Endothelial cell of umbilical vein (primary cell): ENCODE measurements around the gene NXT1. TPM values are rescaled to one million over a fixed set of nuclear protein-coding genes. Genes with fewer than 3 reads are reported as not detected.

Source experiments
- BruUV-seq: library from RNA; stranded (reverse); fragments of 400-500 nt; replicated peaks from 2 replicates; lab custom pipeline; 2021; lab: Mats Ljungman, UMichigan
- CTCF ChIA-PET: fragments of 300-600, 350-600 bp; sonication (Branson Sonifier 250); formaldehyde crosslinking; loops from one replicate; lab custom pipeline; 2021; ENCODE audit warnings: antibody characterized with exemption, inconsistent platforms; lab: Charles Lee
- POLR2A ChIA-PET: fragments of 300-600, 350-600 bp; sonication (Branson Sonifier 250); formaldehyde crosslinking; loops from one replicate; lab custom pipeline; 2021; ENCODE audit warnings: antibody characterized with exemption, inconsistent platforms; lab: Charles Lee
- DNase-seq: peaks from one replicate; pipeline ENCODE4 v3.0.0-alpha.2; 2011; ENCODE audit warnings: low read depth, low spot score
- FAIRE-seq: peaks from 2 replicates; lab custom pipeline; 2011; peaks lifted over from hg19 to GRCh38; lab: Jason Lieb, UNC
- H2AFZ ChIP-seq: 2 replicates; pipeline ENCODE4 v1.6.0; 2012; ENCODE audit warnings: low read depth, low read length, control low read depth, inconsistent platforms
- H3K27ac ChIP-seq: 2 replicates; pipeline ENCODE4 v1.5.1; 2011; ENCODE audit warnings: low read depth, mild to moderate bottlenecking, control low read depth, low read length, moderate library complexity; ENCODE audit not compliant: insufficient read depth
- H3K27me3 ChIP-seq, 2 experiments: 2 replicates each; pipeline versions ENCODE4 v1.6.0 to v1.6.1; 2011; ENCODE audit warnings: low read length in 2 of 2, mixed read lengths in 1 of 2; ENCODE audit not compliant: control insufficient read depth in 2 of 2, insufficient read depth in 2 of 2
- H3K36me3 ChIP-seq, 2 experiments: 2 replicates in 1 of 2; 3 replicates in 1 of 2; pipeline ENCODE4 v1.5.1; 2011; ENCODE audit warnings: low read length in 2 of 2, mild to moderate bottlenecking in 1 of 2, moderate library complexity in 1 of 2; ENCODE audit not compliant: control insufficient read depth in 2 of 2, insufficient read depth in 2 of 2; ENCODE audit errors: extremely low read depth in 1 of 2
- H3K4me1 ChIP-seq: 3 replicates; pipeline ENCODE4 v1.5.1; 2011; ENCODE audit warnings: mild to moderate bottlenecking, low read length; ENCODE audit not compliant: control insufficient read depth, insufficient read depth; ENCODE audit errors: extremely low read depth
- H3K4me2 ChIP-seq: 2 replicates; pipeline ENCODE4 v1.6.1; 2011; ENCODE audit warnings: low read length, control low read depth, mixed read lengths; ENCODE audit not compliant: insufficient read depth
- H3K4me3 ChIP-seq, 3 experiments: fragments of 200-600 bp in 1 of 3; sonication (generic), shearing (Covaris generic) in 1 of 3; replicated peaks in 1 of 3; 2 replicates each; pipeline ENCODE4 v1.5.1; 2011 to 2016; ENCODE audit warnings: control low read depth in 3 of 3, low read length in 3 of 3, mild to moderate bottlenecking in 2 of 3, inconsistent platforms in 1 of 3, low read depth in 1 of 3, moderate library complexity in 1 of 3; ENCODE audit not compliant: insufficient read depth in 1 of 3
- H3K79me2 ChIP-seq: 2 replicates; pipeline ENCODE4 v1.6.0; 2012; ENCODE audit warnings: low read length, inconsistent platforms; ENCODE audit not compliant: control insufficient read depth, insufficient read depth
- H3K9ac ChIP-seq: replicated peaks from 2 replicates; pipeline ENCODE3; 2011; ENCODE audit warnings: low read length, control low read depth; ENCODE audit not compliant: insufficient read depth; ENCODE audit errors: extremely low read depth
- H3K9me1 ChIP-seq: replicated peaks from 3 replicates; pipeline ENCODE4 v1.6.0; 2011; ENCODE audit warnings: mild to moderate bottlenecking, low read length; ENCODE audit not compliant: control insufficient read depth, insufficient read depth; ENCODE audit errors: extremely low read depth
- H3K9me3 ChIP-seq: replicated peaks from 2 replicates; pipeline ENCODE4 v1.5.1; 2012; ENCODE audit warnings: low read length, inconsistent platforms; ENCODE audit not compliant: control insufficient read depth, insufficient read depth
- H4K20me1 ChIP-seq: replicated peaks from 2 replicates; pipeline ENCODE3; 2011; ENCODE audit warnings: mild to moderate bottlenecking, low read length; ENCODE audit not compliant: control insufficient read depth, insufficient read depth; ENCODE audit errors: extremely low read depth
- EZH2 ChIP-seq: IDR thresholded peaks from 2 replicates; pipeline ENCODE4 v1.6.1; 2012; ENCODE audit warnings: borderline replicate concordance, low read depth, mild to moderate bottlenecking, moderate library complexity, low read length, inconsistent platforms; ENCODE audit not compliant: severe bottlenecking
- FOS ChIP-seq: IDR thresholded peaks from 2 replicates; pipeline ENCODE4 v1.6.1; 2011; ENCODE audit warnings: mild to moderate bottlenecking, low read length, moderate library complexity, borderline replicate concordance; ENCODE audit not compliant: insufficient read depth
- GATA2 ChIP-seq: IDR thresholded peaks from 2 replicates; pipeline ENCODE4 v1.7.0; 2011; ENCODE audit warnings: low read depth, mild to moderate bottlenecking, moderate library complexity, mixed read lengths, low read length; ENCODE audit not compliant: insufficient read length, insufficient read depth
- JUN ChIP-seq: IDR thresholded peaks from 2 replicates; pipeline ENCODE4 v1.6.1; 2011; ENCODE audit warnings: borderline replicate concordance, low read depth; ENCODE audit not compliant: insufficient read length, insufficient read depth
- MYC ChIP-seq: IDR thresholded peaks from one replicate; pipeline ENCODE4 v1.6.1; 2011; ENCODE audit warnings: mild to moderate bottlenecking, low read depth, low read length
- POLR2A ChIP-seq: IDR thresholded peaks from 2 replicates; pipeline ENCODE4 v1.6.1; 2012; ENCODE audit warnings: low read depth, mild to moderate bottlenecking, control low read depth, low read length
- POLR2AphosphoS5 ChIP-seq: IDR thresholded peaks from 2 replicates; pipeline ENCODE4 v1.6.1; 2012; ENCODE audit warnings: low read depth, mild to moderate bottlenecking, control low read depth, low read length, moderate library complexity; ENCODE audit not compliant: insufficient read depth
- dilution Hi-C: fragments of 300-500 bp; cut with MboI; formaldehyde crosslinking; loops from one replicate; pipeline ENCODE4 v1.15.0; 2019; ENCODE audit warnings: low sequenced_read_pairs; ENCODE audit not compliant: extremely low pct_ligation_motif_present
- intact Hi-C: fragments of 100-400 bp; cut with micrococcal nuclease; formaldehyde crosslinking; loops from one replicate; pipeline ENCODE4 v1.10.0; 2022
- polyA plus RNA-seq, 4 experiments: library from polyadenylated mRNA; depleted of rRNA in 3 of 4; stranded (reverse) in 3 of 4; unstranded in 1 of 4; fragments of >200 nt; gene quantifications; 2 replicates each; pipeline versions ENCODE4 v1.2.1 to v1.2.3, GENCODE V29; 2011 to 2012; ENCODE audit warnings: missing spikeins in 1 of 4
- total RNA-seq: library from RNA; stranded (reverse); gene quantifications from 2 replicates; pipeline ENCODE4 v1.2.3, GENCODE V29; 2021
- TF ChIP-seq, protein P1 (sequence below), 2 donors: IDR thresholded peaks; 1 replicate in 1 of 2; 2 replicates in 1 of 2; pipeline ENCODE4 v1.5.1; 2011; ENCODE audit warnings: low read length in 2 of 2, mild to moderate bottlenecking in 2 of 2, moderate library complexity in 2 of 2, control low read depth in 1 of 2, inconsistent platforms in 1 of 2, low read depth in 1 of 2; ENCODE audit not compliant: insufficient read depth in 1 of 2; ENCODE audit errors: extremely low read depth in 1 of 2
- TF ChIP-seq, protein P2 (sequence below): IDR thresholded peaks from 2 replicates; pipeline ENCODE4 v1.6.1; 2011; ENCODE audit not compliant: insufficient read depth, insufficient read length

The NXT1 gene
- total and polyA plus RNA-seq, 2 donors (not counting 3 experiments of a cell fraction or from before 2014, with no cell fraction given), result 27.1 to 39.2 TPM

DNA sequence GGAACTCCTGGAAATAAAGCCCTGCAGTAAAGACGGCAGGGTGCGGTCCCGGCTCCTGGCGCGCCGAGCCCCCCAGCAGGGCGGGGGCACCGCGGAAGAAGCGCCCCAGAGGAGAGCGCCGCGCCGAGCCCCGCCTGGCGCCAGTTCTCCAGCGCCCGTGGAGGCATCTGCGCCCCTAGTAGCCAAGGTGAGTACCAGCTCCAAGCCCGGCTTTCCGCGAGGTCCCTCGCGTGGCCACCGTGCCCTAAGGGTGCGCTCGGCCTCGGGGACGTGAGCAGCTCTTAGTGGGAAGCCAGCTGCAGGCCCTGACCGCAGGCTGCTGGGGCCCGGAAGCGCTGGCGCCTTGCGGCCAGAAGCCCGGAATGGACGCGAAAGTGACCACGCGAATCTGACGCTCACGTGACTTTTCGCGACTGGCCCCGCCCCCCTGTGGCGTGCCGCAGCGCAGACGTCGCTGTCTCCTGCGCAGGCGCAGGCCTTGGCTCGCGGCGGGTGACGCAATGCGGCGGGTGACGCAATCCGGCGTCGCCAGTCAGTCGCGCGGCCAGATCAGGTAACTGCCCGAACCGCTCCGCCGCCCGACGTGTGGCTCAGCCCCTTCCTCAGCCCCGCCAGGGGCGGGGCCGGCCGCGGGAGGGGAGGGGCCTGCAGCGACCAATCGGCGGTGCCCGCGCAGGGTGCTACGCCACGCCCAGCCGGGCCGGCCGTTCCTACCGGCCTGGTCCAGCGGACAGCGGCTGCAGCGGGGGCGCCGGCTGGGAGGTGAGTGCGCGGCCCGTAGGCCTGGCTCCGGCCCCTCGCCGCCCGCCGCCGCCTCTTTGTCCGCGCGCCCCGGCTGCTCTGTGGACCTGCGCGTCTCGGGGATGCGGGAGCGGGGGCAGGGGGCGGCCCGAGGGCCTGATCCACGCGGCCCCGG lies 11.1 kb downstream of the NXT1 start, which contains the start of gene GZF1:
Gene GZF1, plus strand, starts transcription at position 707 of the 916 bp plus-strand sequence. CDS start 2,202 bp downstream, outside the sequence.
- H3K9ac ChIP-seq, result peak within 1 kb of the TSS; percentile 96
- dilution Hi-C loops (no loop called here), intact Hi-C loops (loop anchor here (1.0 to 10.0 kb wide), 5 partner anchors 36 to 743 kb away; partner anchors contain the start of genes CST3 and NAPB)
- ChIA-PET POLR2A (interaction anchor here (1.1 to 1.4 kb wide), 2 partner anchors 9 to 12 kb away, joined by 4 to 10 read pairs; partner anchors contain the start of gene NXT1), CTCF (interaction anchor here (0.9 kb wide), 1 partner anchor 12 kb away, joined by 5 read pairs; the partner anchor contains the start of gene NXT1)
- peak within 1 kb of the TSS; percentile 90 for H3K27ac ChIP-seq
- BruUV-seq, result no TSS peak
- H3K27me3 ChIP-seq, result no peaks in the 10 kb centered on the region
- peaks cover 42% of the 10 kb centered on the region for H3K79me2 ChIP-seq
- TF ChIP-seq MYC, result peak; percentile 46
- TF ChIP-seq EZH2, result no peak
- peak; percentile 61 for TF ChIP-seq JUN
- peak; percentile 94 for TF ChIP-seq POLR2AphosphoS5
- TF ChIP-seq, protein P1, sequence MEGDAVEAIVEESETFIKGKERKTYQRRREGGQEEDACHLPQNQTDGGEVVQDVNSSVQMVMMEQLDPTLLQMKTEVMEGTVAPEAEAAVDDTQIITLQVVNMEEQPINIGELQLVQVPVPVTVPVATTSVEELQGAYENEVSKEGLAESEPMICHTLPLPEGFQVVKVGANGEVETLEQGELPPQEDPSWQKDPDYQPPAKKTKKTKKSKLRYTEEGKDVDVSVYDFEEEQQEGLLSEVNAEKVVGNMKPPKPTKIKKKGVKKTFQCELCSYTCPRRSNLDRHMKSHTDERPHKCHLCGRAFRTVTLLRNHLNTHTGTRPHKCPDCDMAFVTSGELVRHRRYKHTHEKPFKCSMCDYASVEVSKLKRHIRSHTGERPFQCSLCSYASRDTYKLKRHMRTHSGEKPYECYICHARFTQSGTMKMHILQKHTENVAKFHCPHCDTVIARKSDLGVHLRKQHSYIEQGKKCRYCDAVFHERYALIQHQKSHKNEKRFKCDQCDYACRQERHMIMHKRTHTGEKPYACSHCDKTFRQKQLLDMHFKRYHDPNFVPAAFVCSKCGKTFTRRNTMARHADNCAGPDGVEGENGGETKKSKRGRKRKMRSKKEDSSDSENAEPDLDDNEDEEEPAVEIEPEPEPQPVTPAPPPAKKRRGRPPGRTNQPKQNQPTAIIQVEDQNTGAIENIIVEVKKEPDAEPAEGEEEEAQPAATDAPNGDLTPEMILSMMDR (IDR thresholded peaks at IDR 0.05; ENCODE audit: extremely low read depth in 1 of 2, insufficient read depth in 1 of 2, low read depth in 1 of 2, low read length in 2 of 2), result no peak
- no peak for TF ChIP-seq GATA2
- TF ChIP-seq POLR2A, result peak; percentile 93
- peak; percentile 19 for TF ChIP-seq FOS
- TF ChIP-seq, protein P2, sequence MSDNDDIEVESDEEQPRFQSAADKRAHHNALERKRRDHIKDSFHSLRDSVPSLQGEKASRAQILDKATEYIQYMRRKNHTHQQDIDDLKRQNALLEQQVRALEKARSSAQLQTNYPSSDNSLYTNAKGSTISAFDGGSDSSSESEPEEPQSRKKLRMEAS, result peak; percentile 98
- peak within 1 kb of the TSS; percentile 39 for H2AFZ ChIP-seq
- DNase-seq (peak; percentile 100), FAIRE-seq (peak; percentile 90)
- no peaks in the 10 kb centered on the region for H3K9me3 ChIP-seq
- peak within 1 kb of the TSS; percentile 84 for H3K4me2 ChIP-seq
- H3K4me1 ChIP-seq, result peaks cover 40% of the 10 kb centered on the region
- peaks cover 2% of the 10 kb centered on the region for H4K20me1 ChIP-seq
- H3K36me3 ChIP-seq, result peaks cover 10 to 12% of the 10 kb centered on the region in 2 experiments
- H3K9me1 ChIP-seq, result no peaks in the 10 kb centered on the region
- peak within 1 kb of the TSS; percentile 65 to 73 (median 67) for H3K4me3 ChIP-seq
